Suprapubic skin (tissue), 4 donors: ENCODE measurements around the gene SLC30A3. TPM values are rescaled to one million over a fixed set of nuclear protein-coding genes. Genes with fewer than 3 reads are reported as not detected.

Experiments
- DNase-seq, 2 donors: peaks; one replicate each; pipeline ENCODE4 v3.0.0-alpha.2; 2019; ENCODE audit warnings: low spot score in 2 of 2
- H3K27ac ChIP-seq: fragments of 200-600 bp; sonication (generic); one replicate; pipeline ENCODE4 v1.5.1; 2019
- H3K27me3 ChIP-seq: fragments of 200-600 bp; sonication (generic); one replicate; pipeline ENCODE4 v1.5.1; 2019
- H3K36me3 ChIP-seq: fragments of 200-600 bp; sonication (generic); one replicate; pipeline ENCODE4 v1.5.1; 2019
- H3K4me1 ChIP-seq: fragments of 200-600 bp; sonication (generic); one replicate; pipeline ENCODE4 v1.5.1; 2019
- H3K4me3 ChIP-seq: fragments of 200-600 bp; sonication (generic); one replicate; pipeline ENCODE4 v1.5.1; 2019; ENCODE audit warnings: mild to moderate bottlenecking
- H3K9me3 ChIP-seq: fragments of 200-600 bp; sonication (generic); one replicate; pipeline ENCODE4 v1.5.1; 2019
- CTCF ChIP-seq, 2 donors: fragments of 200-600 bp in 1 of 2; fragments of 450-650 bp in 1 of 2; sonication (generic) in 1 of 2; IDR thresholded peaks; one replicate each; pipeline ENCODE4 v1.5.1; 2016 to 2019; ENCODE audit warnings: antibody characterized with exemption in 2 of 2, mild to moderate bottlenecking in 1 of 2, moderate library complexity in 1 of 2
- EP300 ChIP-seq: sonication (generic); formaldehyde crosslinking; IDR thresholded peaks from one replicate; pipeline ENCODE4 v1.6.1; 2017; ENCODE audit warnings: antibody characterized with exemption
- POLR2A ChIP-seq, 2 donors: fragments of 450-650 bp; IDR thresholded peaks; one replicate each; pipeline ENCODE4 v1.6.1; 2017; ENCODE audit warnings: antibody characterized with exemption in 2 of 2, mild to moderate bottlenecking in 2 of 2, moderate library complexity in 2 of 2
- POLR2AphosphoS5 ChIP-seq, 3 donors: sonication (generic); formaldehyde crosslinking; IDR thresholded peaks; one replicate each; pipeline ENCODE4 v1.6.1; 2017; ENCODE audit warnings: antibody characterized with exemption in 3 of 3
- WGBS: methylation state at CpG from one replicate; pipeline ENCODE4 v1.1.5; 2018; 5-methylcytosine and 5-hydroxymethylcytosine counted together
- total RNA-seq, 4 donors: library from RNA; depleted of rRNA; stranded (reverse); fragments of >200 nt; gene quantifications; one replicate each; pipeline ENCODE4 v1.1.0, GENCODE V29; 2016

The SLC30A3 gene
- total RNA-seq, 4 donors from 2014 or later, result not detected

- no peaks in the 10 kb centered on the region for H3K4me1 ChIP-seq
- no peak overlapping the region for H3K4me3 ChIP-seq
- 89% methylated on average over 8 of the region's 8 CpGs for WGBS
Observed at GRCh38 chr2:27294928-27295327, 32.1 kb upstream of the SLC30A3 start.

DNA sequence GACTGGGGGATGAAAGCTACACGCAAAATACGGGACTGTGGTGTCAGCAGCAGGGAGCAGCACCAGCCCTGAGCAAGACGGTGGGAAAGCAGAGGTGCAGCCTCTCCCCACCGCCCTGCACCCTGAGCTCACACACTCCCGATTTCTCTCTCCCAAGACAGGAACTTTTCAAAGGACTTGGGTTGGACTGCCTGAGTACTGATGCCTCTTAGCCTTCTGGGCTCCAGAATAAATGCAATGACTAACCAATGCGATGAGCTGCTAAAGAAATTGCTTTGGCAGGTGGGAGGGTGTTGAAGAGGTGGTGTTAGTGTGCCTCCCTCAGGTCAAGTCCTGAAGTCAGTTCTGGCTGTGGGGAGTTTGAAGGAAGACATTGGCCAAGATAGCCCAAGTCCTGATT, 29.0 kb upstream of the SLC30A3 start:
- no peak overlapping the region for H3K27ac ChIP-seq
- peaks cover 16% of the 10 kb centered on the region for H3K27me3 ChIP-seq
- DNase-seq, result no peak
- no peak overlapping the region for H3K4me3 ChIP-seq
- TF ChIP-seq POLR2AphosphoS5 (IDR thresholded peaks at IDR 0.05) (no peak), CTCF (IDR thresholded peaks at IDR 0.05) (no peak), EP300 (no peak), POLR2A (IDR thresholded peaks at IDR 0.05) (no peak)
- no peaks in the 10 kb centered on the region for H3K9me3 ChIP-seq
- no peaks in the 10 kb centered on the region for H3K36me3 ChIP-seq
- WGBS, result 51% methylated on average over 6 of the region's 6 CpGs
- H3K4me1 ChIP-seq, result no peaks in the 10 kb centered on the region

More at GRCh38 chr2:27294928-27295327, 32.1 kb upstream of the SLC30A3 start:
- H3K27me3 ChIP-seq, result peaks cover 15% of the 10 kb centered on the region
- no peak for TF ChIP-seq CTCF (IDR thresholded peaks at IDR 0.05)
- TF ChIP-seq EP300, result no peak
- no peak for TF ChIP-seq POLR2A (IDR thresholded peaks at IDR 0.05)
- no peak for TF ChIP-seq POLR2AphosphoS5 (IDR thresholded peaks at IDR 0.05)
- H3K27ac ChIP-seq, result no peak overlapping the region
- no peak for DNase-seq
- no peaks in the 10 kb centered on the region for H3K36me3 ChIP-seq
- H3K9me3 ChIP-seq, result no peaks in the 10 kb centered on the region

- DNase-seq, result no peak
- 84% methylated on average over 5 of the region's 5 CpGs for WGBS
- TF ChIP-seq POLR2A (IDR thresholded peaks at IDR 0.05) (no peak), EP300 (no peak), POLR2AphosphoS5 (IDR thresholded peaks at IDR 0.05) (no peak), CTCF (IDR thresholded peaks at IDR 0.05) (no peak)
- no peaks in the 10 kb centered on the region for H3K36me3 ChIP-seq
- no peaks in the 10 kb centered on the region for H3K9me3 ChIP-seq
- H3K27me3 ChIP-seq, result peaks cover 16% of the 10 kb centered on the region
- no peak overlapping the region for H3K27ac ChIP-seq
- no peaks in the 10 kb centered on the region for H3K4me1 ChIP-seq
- no peak overlapping the region for H3K4me3 ChIP-seq
Observed at GRCh38 chr2:27290549-27290948, 27.7 kb upstream of the SLC30A3 start.

DNA sequence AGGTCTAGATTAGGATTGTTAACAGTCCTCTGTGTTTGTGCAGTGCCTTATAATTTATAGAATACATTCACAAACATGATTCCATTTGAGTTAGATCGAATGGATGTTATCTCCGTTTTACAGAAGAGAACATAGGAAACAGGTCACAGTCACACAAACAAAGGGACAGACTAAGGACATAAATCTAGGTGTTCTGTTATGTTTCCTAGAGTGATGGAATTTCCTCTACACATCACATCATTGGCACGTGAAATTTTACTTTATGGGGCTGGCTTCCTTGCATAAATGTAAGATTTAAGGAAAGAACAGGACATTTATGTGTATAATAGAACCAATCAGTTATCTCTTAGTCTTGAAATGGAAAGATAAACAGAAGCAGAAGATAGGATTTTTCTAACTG, 25.8 kb upstream of the SLC30A3 start:
- Histone ChIP-seq H3K4me3 (no peak overlapping the region), H3K27ac (no peak overlapping the region), H3K9me3 (no peaks in the 10 kb centered on the region), H3K27me3 (peaks cover 19% of the 10 kb centered on the region), H3K36me3 (no peaks in the 10 kb centered on the region), H3K4me1 (no peaks in the 10 kb centered on the region)
- TF ChIP-seq POLR2A (IDR thresholded peaks at IDR 0.05), result no peak
- TF ChIP-seq EP300, result no peak
- TF ChIP-seq CTCF (IDR thresholded peaks at IDR 0.05), result no peak
- no peak for TF ChIP-seq POLR2AphosphoS5 (IDR thresholded peaks at IDR 0.05)
- WGBS, result 45% methylated on average over 3 of the region's 3 CpGs
- DNase-seq, result no peak

DNA sequence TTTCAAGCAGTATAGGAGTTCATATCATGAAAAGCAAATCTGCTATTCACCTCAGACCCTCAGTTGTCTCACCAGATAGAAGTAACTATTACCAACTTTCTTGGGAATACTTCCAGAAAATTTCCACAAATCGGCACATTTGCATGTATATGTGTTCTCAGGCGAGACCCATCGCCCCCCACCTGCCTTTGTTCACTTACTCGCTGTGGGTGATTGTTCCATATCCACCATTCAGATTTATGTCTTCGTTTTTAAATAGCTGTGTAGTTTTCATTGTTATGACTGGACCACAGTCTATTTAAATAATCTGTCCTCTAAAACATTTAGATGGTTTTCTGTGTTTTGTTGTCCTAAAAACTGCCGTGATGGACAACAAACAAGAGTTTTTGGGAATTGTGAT, 22.6 kb upstream of the SLC30A3 start:
- Histone ChIP-seq H3K4me3 (no peak overlapping the region), H3K9me3 (no peaks in the 10 kb centered on the region), H3K27ac (no peak overlapping the region), H3K4me1 (no peaks in the 10 kb centered on the region), H3K36me3 (no peaks in the 10 kb centered on the region), H3K27me3 (peaks cover 8% of the 10 kb centered on the region)
- no peak for TF ChIP-seq EP300
- TF ChIP-seq POLR2A (IDR thresholded peaks at IDR 0.05), result no peak
- no peak for TF ChIP-seq CTCF (IDR thresholded peaks at IDR 0.05)
- TF ChIP-seq POLR2AphosphoS5 (IDR thresholded peaks at IDR 0.05), result no peak
- 79% methylated on average over 6 of the region's 6 CpGs for WGBS
- no peak for DNase-seq
